ENCODE results near the gene HS6ST3.
"Not testable (repeated sequence)": the region's sequence is repeated elsewhere in the genome, so short reads cannot be mapped to it uniquely, and the experiment has no call there.

Gene HS6ST3

GRCh38 chr13:96091164-96092117, 1.5 kb downstream of the HS6ST3 start:
- no peak for DNase-seq (ENCODE audit: low read depth)

GRCh38 chr13:96093296-96094006, 3.5 kb downstream of the HS6ST3 start:
- no peak for DNase-seq (ENCODE audit: low read depth)

- DNase-seq (ENCODE audit: low read depth), result no peak
These were observed 10.7 kb downstream of the HS6ST3 start for GRCh38 chr13:96100457-96101220.

- DNase-seq (ENCODE audit: low read depth), result no peak
These were observed 14.6 kb downstream of the HS6ST3 start for GRCh38 chr13:96104516-96104915.

GRCh38 chr13:96108072-96108471, 18.2 kb downstream of the HS6ST3 start:
- not testable (repeated sequence) for DNase-seq (ENCODE audit: low read depth)

GRCh38 chr13:96109125-96109524, 19.2 kb downstream of the HS6ST3 start:
- DNase-seq (ENCODE audit: low read depth), result no peak

- DNase-seq (ENCODE audit: low read depth), result no peak
These were observed 23.0 kb downstream of the HS6ST3 start for GRCh38 chr13:96112936-96113335.

GRCh38 chr13:96115368-96115767, 25.5 kb downstream of the HS6ST3 start:
- not testable (repeated sequence) for DNase-seq (ENCODE audit: low read depth)

- DNase-seq (ENCODE audit: low read depth), result no peak
These were observed 30.0 kb downstream of the HS6ST3 start for GRCh38 chr13:96119921-96120320.

- DNase-seq (ENCODE audit: low read depth), result no peak
These were observed 41.0 kb downstream of the HS6ST3 start for GRCh38 chr13:96130818-96131340.

- DNase-seq (ENCODE audit: low read depth), result no peak
These were observed 51.1 kb downstream of the HS6ST3 start for GRCh38 chr13:96141032-96141431.

- no peak for DNase-seq (ENCODE audit: low read depth)
These were observed 69.8 kb downstream of the HS6ST3 start for GRCh38 chr13:96159725-96160124.

GRCh38 chr13:96161141-96161540, 71.2 kb downstream of the HS6ST3 start:
- no peak for DNase-seq (ENCODE audit: low read depth)

- DNase-seq (ENCODE audit: low read depth), result no peak
These were observed 75.9 kb downstream of the HS6ST3 start for GRCh38 chr13:96165840-96166239.

- DNase-seq (ENCODE audit: low read depth), result no peak
These were observed 82.2 kb downstream of the HS6ST3 start for GRCh38 chr13:96172066-96172465.

- no peak for DNase-seq (ENCODE audit: low read depth)
These were observed 88.9 kb downstream of the HS6ST3 start for GRCh38 chr13:96178759-96179158.

- DNase-seq (ENCODE audit: low read depth), result no peak
These were observed 89.4 kb downstream of the HS6ST3 start for GRCh38 chr13:96179309-96179708.

GRCh38 chr13:96181911-96182310, 92.0 kb downstream of the HS6ST3 start:
- DNase-seq (ENCODE audit: low read depth), result no peak

GRCh38 chr13:96185818-96186217, 95.9 kb downstream of the HS6ST3 start:
- DNase-seq (ENCODE audit: low read depth), result no peak

- DNase-seq (ENCODE audit: low read depth), result no peak
These were observed 101.5 kb downstream of the HS6ST3 start for GRCh38 chr13:96191367-96191766.

- DNase-seq (ENCODE audit: low read depth), result no peak
These were observed 103.9 kb downstream of the HS6ST3 start for GRCh38 chr13:96193728-96194310.

- no peak for DNase-seq (ENCODE audit: low read depth)
These were observed 108.1 kb downstream of the HS6ST3 start for GRCh38 chr13:96198038-96198437.
